H1 (cell line): Measurements from ENCODE around the gene CGB3. TPM values are rescaled to one million over a fixed set of nuclear protein-coding genes. Genes with fewer than 3 reads are reported as not detected.
A peak's percentile ranks its signal among the peaks of the same experiment; 100 is the strongest.

ENCODE experiments used
- BACH1 ChIP-seq: IDR thresholded peaks from 2 replicates; pipeline ENCODE4 v1.6.1; 2012; ENCODE audit warnings: low read length, improper control_type of control experiment
- CBX5 ChIP-seq: fragments of 300-800, 300-1000 bp; sonication (generic); IDR thresholded peaks from 2 replicates; pipeline ENCODE4 v1.7.1; 2016; ENCODE audit warnings: antibody characterized with exemption, low read length, low read depth
- CTBP2 ChIP-seq: IDR thresholded peaks from 2 replicates; pipeline ENCODE4 v1.7.0; 2011; ENCODE audit warnings: borderline replicate concordance, mild to moderate bottlenecking, moderate library complexity, mixed read lengths, low read length; ENCODE audit not compliant: insufficient read depth, insufficient read length
- EZH2 ChIP-seq: fragments of 200-600 bp; sonication (generic); IDR thresholded peaks from 2 replicates; pipeline ENCODE4 v1.7.1; 2012; ENCODE audit warnings: low read depth, mild to moderate bottlenecking, moderate library complexity, low read length, inconsistent platforms; ENCODE audit not compliant: severe bottlenecking
- GTF2F1 ChIP-seq: IDR thresholded peaks from 2 replicates; pipeline ENCODE4 v1.6.1; 2012; ENCODE audit warnings: low read depth, low read length, improper control_type of control experiment, borderline replicate concordance
- HDAC2 ChIP-seq, 2 experiments: fragments of 300-600 bp in 1 of 2; sonication (generic) in 1 of 2; IDR thresholded peaks; 2 replicates each; pipeline ENCODE4 v1.6.1; 2011 to 2012; ENCODE audit warnings: low read depth in 2 of 2, low read length in 2 of 2, mild to moderate bottlenecking in 2 of 2, moderate library complexity in 2 of 2, borderline replicate concordance in 1 of 2, inconsistent platforms in 1 of 2
- HDAC6 ChIP-seq: IDR thresholded peaks from one replicate; pipeline ENCODE4 v1.7.1; 2012; ENCODE audit warnings: low read depth, mild to moderate bottlenecking, inconsistent platforms, low read length, moderate library complexity
- JUN ChIP-seq: IDR thresholded peaks from 2 replicates; pipeline ENCODE4 v1.6.1; 2011; ENCODE audit warnings: low read depth, mild to moderate bottlenecking, improper control_type of control experiment, low read length
- JUND ChIP-seq: IDR thresholded peaks from 2 replicates; pipeline ENCODE4 v1.6.1; 2011; ENCODE audit warnings: mild to moderate bottlenecking, improper control_type of control experiment, low read length
- KDM1A ChIP-seq: fragments of 200-600, 300-600 bp; sonication (generic); IDR thresholded peaks from 2 replicates; pipeline ENCODE4 v1.7.1; 2016; ENCODE audit warnings: mild to moderate bottlenecking, low read length, borderline replicate concordance
- KDM4A ChIP-seq: IDR thresholded peaks from one replicate; pipeline ENCODE4 v1.7.1; 2012; ENCODE audit warnings: low read depth, mild to moderate bottlenecking, moderate library complexity, low read length, inconsistent platforms; ENCODE audit not compliant: severe bottlenecking
- KDM5A ChIP-seq: fragments of 200-600 bp; IDR thresholded peaks from 2 replicates; pipeline ENCODE4 v1.7.1; 2012; ENCODE audit warnings: mild to moderate bottlenecking, low read length, inconsistent platforms, mixed read lengths
- MAX ChIP-seq: IDR thresholded peaks from 2 replicates; pipeline ENCODE4 v1.6.1; 2012; ENCODE audit warnings: inconsistent platforms
- NANOG ChIP-seq: IDR thresholded peaks from 2 replicates; pipeline ENCODE4 v1.6.1; 2011; ENCODE audit warnings: low read length, low read depth, mild to moderate bottlenecking, inconsistent platforms; ENCODE audit not compliant: insufficient read depth, poor library complexity, severe bottlenecking
- PHF8 ChIP-seq: fragments of 200-600 bp; sonication (generic); conservative IDR thresholded peaks from 2 replicates; pipeline ENCODE4 v1.7.1; 2012; ENCODE audit warnings: low read depth, mild to moderate bottlenecking, inconsistent platforms, low read length, moderate library complexity
- POU5F1 ChIP-seq: IDR thresholded peaks from 2 replicates; pipeline ENCODE4 v1.6.1; 2011; ENCODE audit warnings: low read depth, mild to moderate bottlenecking, low read length, moderate library complexity
- RFX5 ChIP-seq: IDR thresholded peaks from 2 replicates; pipeline ENCODE4 v1.6.1; 2011; ENCODE audit warnings: low read depth, low read length, improper control_type of control experiment, borderline replicate concordance
- RXRA ChIP-seq: IDR thresholded peaks from 2 replicates; pipeline ENCODE4 v1.6.1; 2011; ENCODE audit warnings: low read depth, mild to moderate bottlenecking, low read length, moderate library complexity; ENCODE audit not compliant: insufficient read depth
- SIX5 ChIP-seq: IDR thresholded peaks from 2 replicates; pipeline ENCODE4 v1.6.1; 2011; ENCODE audit warnings: mild to moderate bottlenecking, low read depth, low read length
- SP2 ChIP-seq: IDR thresholded peaks from 2 replicates; pipeline ENCODE4 v1.6.1; 2012; ENCODE audit warnings: mild to moderate bottlenecking, low read length, inconsistent platforms
- SP4 ChIP-seq: IDR thresholded peaks from 2 replicates; pipeline ENCODE4 v1.6.1; 2012; ENCODE audit warnings: low read length, inconsistent platforms
- TAF1 ChIP-seq: IDR thresholded peaks from 2 replicates; pipeline ENCODE4 v1.6.1; 2011; ENCODE audit warnings: mild to moderate bottlenecking, low read depth, low read length
- TCF12 ChIP-seq: IDR thresholded peaks from 2 replicates; pipeline ENCODE4 v1.6.1; 2011; ENCODE audit warnings: low read depth, mild to moderate bottlenecking, low read length
- polyA plus RNA-seq, 7 experiments: library from polyadenylated mRNA; depleted of rRNA in 3 of 7; stranded (reverse) in 5 of 7; unstranded in 2 of 7; fragments of >200 nt in 5 of 7; fragments of 200-250 nt in 2 of 7; gene quantifications; 1 replicate in 5 of 7; 2 replicates in 1 of 7; 4 replicates in 1 of 7; pipeline versions ENCODE4 v1.2.1 to v1.2.3, GENCODE V29; 2011 to 2013; ENCODE audit warnings: missing spikeins in 2 of 7, mixed read lengths in 2 of 7
- total RNA-seq: library from RNA; stranded (reverse); fragmentation: NEBNext Ultra II Directional; extraction: Animal tissue kit (Norgen Biotek cat#: 25700); gene quantifications from 2 replicates; pipeline ENCODE4 v1.2.1, GENCODE V29; 2021

Gene CGB3
- total and polyA plus RNA-seq, 2 of the 8 experiments (the other 6 are each of a cell fraction or from before 2014, with no cell fraction given), result not detected

- TF ChIP-seq KDM5A (no peak), SP2 (no peak), TAF1 (no peak), CTBP2 (no peak), SIX5 (no peak), RXRA (no peak), MAX (peak; percentile 97), JUND (no peak), JUN (no peak), HDAC6 (no peak), KDM1A (peak; percentile 29; the same call in 1 of the 2 replicates), NANOG (no peak), PHF8 (0 out of 2 replicates have a peak, but pooled peaks have one; percentile 17), TCF12 (no peak), EZH2 (no peak), HDAC2 (IDR thresholded peaks at IDR 0.05; ENCODE audit: borderline replicate concordance in 1 of 2, low read depth in 2 of 2, low read length in 2 of 2) (no peak), GTF2F1 (no peak), SP4 (0 out of 2 replicates have a peak, but pooled peaks have one; percentile 66), KDM4A (peak; percentile 72), POU5F1 (no peak), RFX5 (no peak), CBX5 (no peak), BACH1 (no peak)
Measured at GRCh38 chr19:49071860-49072547, 47.9 kb upstream of the CGB3 start (continued).
